ENCODE measurements around the gene TLDC2. TPM values are rescaled to one million over a fixed set of nuclear protein-coding genes. Genes with fewer than 3 reads are reported as not detected.

TLDC2 gene
- total RNA-seq, 2 donors from 2014 or later, result 0.18 to 0.24 TPM

DNA sequence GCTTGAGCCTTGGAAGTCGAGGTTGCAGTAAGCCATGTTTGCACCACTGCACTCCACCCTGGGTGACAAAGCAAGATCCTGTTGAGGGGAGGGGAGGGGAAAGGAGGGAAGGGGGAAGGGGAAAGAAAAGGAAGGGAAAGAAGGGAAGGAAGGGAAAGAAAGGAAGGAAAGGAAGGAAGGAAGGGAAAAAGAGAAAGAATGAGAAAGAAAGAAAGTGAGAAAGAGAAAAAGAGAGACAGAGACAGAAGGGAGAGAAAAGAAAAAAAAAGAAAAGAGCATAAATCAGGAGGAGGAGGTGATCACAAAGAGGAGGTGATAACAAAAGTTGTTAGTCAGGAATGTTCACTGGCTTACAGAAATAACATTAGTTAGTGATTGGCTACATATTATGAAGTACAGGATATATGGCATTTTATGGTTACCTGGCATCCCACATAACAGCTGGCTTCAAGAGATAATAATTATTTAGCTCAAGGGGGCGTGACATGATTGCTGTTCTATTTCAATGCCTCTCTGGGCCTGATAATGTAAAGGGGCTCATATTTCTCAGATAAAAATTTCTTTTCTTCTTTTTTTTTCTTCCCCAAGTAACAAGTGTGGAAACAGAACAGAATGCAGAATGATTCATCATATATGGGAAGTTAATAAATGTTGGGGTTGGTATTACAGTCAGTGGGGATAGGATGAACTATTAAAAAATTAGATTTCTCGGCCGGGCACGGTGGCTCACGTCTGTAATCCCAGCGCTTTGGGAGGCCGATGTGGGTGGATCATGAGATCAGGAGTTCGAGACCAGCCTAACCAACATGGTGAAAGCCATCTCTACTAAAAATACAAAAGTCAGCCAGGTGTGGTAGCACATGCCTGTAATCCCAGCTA is 48.5 kb downstream of the TLDC2 start:
- Mint-ChIP-seq H3K4me3 (no peak overlapping the region), H3K36me3 (ENCODE audit: low read depth) (no peaks in the 10 kb centered on the region), H3K4me1 (peaks cover 11% of the 10 kb centered on the region), H3K27ac (peak overlapping the region; percentile 74), H3K27me3 (ENCODE audit: insufficient read depth) (no peaks in the 10 kb centered on the region), H3K9me3 (no peaks in the 10 kb centered on the region)
- Histone ChIP-seq H3K9ac (ENCODE audit: extremely low read depth, low read length, poor library complexity, severe bottlenecking) (peak overlapping the region; percentile 31), H3K4me3 (ENCODE audit: low read length) (no peak overlapping the region), H3K4me1 (ENCODE audit: control insufficient read depth, insufficient read depth, low read length) (no peaks in the 10 kb centered on the region), H3K36me3 (ENCODE audit: control insufficient read depth, insufficient read depth, low read length) (no peaks in the 10 kb centered on the region), H3K9me3 (ENCODE audit: control insufficient read depth, low read length) (no peaks in the 10 kb centered on the region), H3K27ac (ENCODE audit: low read depth, low read length) (no peak overlapping the region), H3K27me3 (ENCODE audit: control insufficient read depth, insufficient read depth, low read length, poor library complexity, severe bottlenecking) (no peaks in the 10 kb centered on the region)
- no peak for TF ChIP-seq CTCF (conservative IDR thresholded peaks at IDR 0.05)
- 89 to 92% methylated on average over 8 to 9 of the region's 9 CpGs for WGBS, 2 experiments (ENCODE audit: insufficient coverage in 1 of 2, insufficient read length in 1 of 2)
- no peak for DNase-seq

- Mint-ChIP-seq H3K36me3 (ENCODE audit: low read depth) (no peaks in the 10 kb centered on the region), H3K4me3 (no peak overlapping the region), H3K9me3 (no peaks in the 10 kb centered on the region), H3K4me1 (peaks cover 11% of the 10 kb centered on the region), H3K27ac (no peak overlapping the region), H3K27me3 (ENCODE audit: insufficient read depth) (no peaks in the 10 kb centered on the region)
- 97% methylated on average over 2 of the region's 2 CpGs; no CpG with 5 or more reads in 1 of the 2 experiments for WGBS, 2 experiments (ENCODE audit: insufficient coverage in 1 of 2, insufficient read length in 1 of 2)
- Histone ChIP-seq H3K9me3 (ENCODE audit: control insufficient read depth, low read length) (no peaks in the 10 kb centered on the region), H3K4me3 (ENCODE audit: low read length) (no peak overlapping the region), H3K27me3 (ENCODE audit: control insufficient read depth, insufficient read depth, low read length, poor library complexity, severe bottlenecking) (no peaks in the 10 kb centered on the region), H3K36me3 (ENCODE audit: control insufficient read depth, insufficient read depth, low read length) (no peaks in the 10 kb centered on the region), H3K27ac (ENCODE audit: low read depth, low read length) (no peak overlapping the region), H3K4me1 (ENCODE audit: control insufficient read depth, insufficient read depth, low read length) (no peaks in the 10 kb centered on the region), H3K9ac (ENCODE audit: extremely low read depth, low read length, poor library complexity, severe bottlenecking) (no peak overlapping the region)
- TF ChIP-seq CTCF (conservative IDR thresholded peaks at IDR 0.05), result no peak
- DNase-seq, result peak; percentile 9
These were observed 49.3 kb downstream of the TLDC2 start for GRCh38 chr20:36925234-36925633.

DNA sequence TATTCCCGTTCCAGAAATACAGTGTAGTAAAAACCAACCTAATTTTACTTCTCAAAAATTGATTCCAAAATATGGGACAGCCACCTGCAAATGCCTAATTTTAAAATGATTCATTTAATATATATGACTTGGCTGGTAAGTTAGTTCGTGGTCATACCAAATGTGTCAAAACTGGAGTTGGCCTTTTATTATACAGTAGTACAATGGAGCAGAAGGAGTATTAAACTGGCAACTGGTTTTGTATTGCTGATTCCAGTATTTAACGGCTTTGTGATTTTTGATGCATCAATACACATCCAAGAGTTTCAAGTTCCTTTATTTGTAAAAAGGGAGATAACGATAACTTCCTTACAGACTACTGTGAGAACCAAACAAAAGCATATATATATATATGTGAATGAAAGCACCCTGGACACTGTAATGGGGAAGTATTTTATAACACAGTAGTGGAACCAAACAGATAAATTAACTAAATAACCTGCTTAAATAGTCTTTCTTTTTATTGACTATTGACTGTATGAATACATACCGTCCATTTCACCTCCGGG is 50.8 kb downstream of the TLDC2 start:
- H3K27ac Mint-ChIP-seq, result no peak overlapping the region
- H3K9me3 ChIP-seq (ENCODE audit: control insufficient read depth, low read length), result no peaks in the 10 kb centered on the region
- no peaks in the 10 kb centered on the region for H3K36me3 Mint-ChIP-seq (ENCODE audit: low read depth)
- TF ChIP-seq CTCF (conservative IDR thresholded peaks at IDR 0.05), result no peak
- no peak overlapping the region for H3K27ac ChIP-seq (ENCODE audit: low read depth, low read length)
- no peaks in the 10 kb centered on the region for H3K4me1 ChIP-seq (ENCODE audit: control insufficient read depth, insufficient read depth, low read length)
- no peaks in the 10 kb centered on the region for H3K27me3 ChIP-seq (ENCODE audit: control insufficient read depth, insufficient read depth, low read length, poor library complexity, severe bottlenecking)
- H3K4me3 ChIP-seq (ENCODE audit: low read length), result no peak overlapping the region
- H3K4me1 Mint-ChIP-seq, result peaks cover 11% of the 10 kb centered on the region
- 80 to 88% methylated on average over 2 to 3 of the region's 6 CpGs for WGBS, 2 experiments (ENCODE audit: insufficient coverage in 1 of 2, insufficient read length in 1 of 2)
- H3K9me3 Mint-ChIP-seq, result no peaks in the 10 kb centered on the region
- H3K27me3 Mint-ChIP-seq (ENCODE audit: insufficient read depth), result no peaks in the 10 kb centered on the region
- peak; percentile 5 for DNase-seq
- no peak overlapping the region for H3K9ac ChIP-seq (ENCODE audit: extremely low read depth, low read length, poor library complexity, severe bottlenecking)
- no peaks in the 10 kb centered on the region for H3K36me3 ChIP-seq (ENCODE audit: control insufficient read depth, insufficient read depth, low read length)
- H3K4me3 Mint-ChIP-seq, result no peak overlapping the region
